Testis (tissue), 2 donors: ENCODE results near the gene UNC13C.

Experiments used
- POLR2A ChIP-seq: fragments of 450-650 bp; IDR thresholded peaks from one replicate; pipeline ENCODE4 v1.6.1; 2017; ENCODE audit warnings: antibody characterized with exemption, mild to moderate bottlenecking, moderate library complexity
- TF ChIP-seq, protein P1 (sequence below), 3 experiments: fragments of 450-650 bp in 2 of 3; fragments of 200-600 bp in 1 of 3; sonication (generic) in 1 of 3; IDR thresholded peaks; one replicate each; pipeline ENCODE4 v1.5.1; 2016 to 2019; ENCODE audit warnings: antibody characterized with exemption in 3 of 3, mild to moderate bottlenecking in 2 of 3, moderate library complexity in 1 of 3

- TF ChIP-seq, protein P1, sequence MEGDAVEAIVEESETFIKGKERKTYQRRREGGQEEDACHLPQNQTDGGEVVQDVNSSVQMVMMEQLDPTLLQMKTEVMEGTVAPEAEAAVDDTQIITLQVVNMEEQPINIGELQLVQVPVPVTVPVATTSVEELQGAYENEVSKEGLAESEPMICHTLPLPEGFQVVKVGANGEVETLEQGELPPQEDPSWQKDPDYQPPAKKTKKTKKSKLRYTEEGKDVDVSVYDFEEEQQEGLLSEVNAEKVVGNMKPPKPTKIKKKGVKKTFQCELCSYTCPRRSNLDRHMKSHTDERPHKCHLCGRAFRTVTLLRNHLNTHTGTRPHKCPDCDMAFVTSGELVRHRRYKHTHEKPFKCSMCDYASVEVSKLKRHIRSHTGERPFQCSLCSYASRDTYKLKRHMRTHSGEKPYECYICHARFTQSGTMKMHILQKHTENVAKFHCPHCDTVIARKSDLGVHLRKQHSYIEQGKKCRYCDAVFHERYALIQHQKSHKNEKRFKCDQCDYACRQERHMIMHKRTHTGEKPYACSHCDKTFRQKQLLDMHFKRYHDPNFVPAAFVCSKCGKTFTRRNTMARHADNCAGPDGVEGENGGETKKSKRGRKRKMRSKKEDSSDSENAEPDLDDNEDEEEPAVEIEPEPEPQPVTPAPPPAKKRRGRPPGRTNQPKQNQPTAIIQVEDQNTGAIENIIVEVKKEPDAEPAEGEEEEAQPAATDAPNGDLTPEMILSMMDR (IDR thresholded peaks at IDR 0.05): no peak
- no peak for TF ChIP-seq POLR2A
Observed at GRCh38 chr15:54256190-54256589, 277.9 kb downstream of the UNC13C start.
